Measurements from ENCODE around the gene CDC14A.

The CDC14A gene

DNA sequence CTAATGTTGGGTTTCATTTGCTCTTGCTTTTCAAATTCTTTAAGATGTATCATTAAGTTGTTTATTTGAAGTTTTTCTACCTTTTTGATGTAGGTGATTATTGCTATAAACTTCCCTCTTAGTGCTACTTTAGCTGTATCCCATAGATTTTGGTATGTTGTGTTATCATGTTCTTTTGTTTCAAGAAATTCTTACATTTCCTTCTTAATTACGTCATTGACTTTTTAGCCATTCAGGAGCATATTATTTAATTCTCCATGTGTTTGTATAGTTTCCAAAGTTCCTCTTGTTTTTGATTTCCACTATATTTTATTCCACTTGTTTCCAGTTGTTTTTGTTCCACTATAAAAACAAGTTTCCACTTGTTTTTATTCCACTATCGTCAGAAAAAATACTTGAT lies 200.6 kb downstream of the CDC14A start:
- no peak overlapping the region for H3K4me3 ChIP-seq (ENCODE audit: low read depth, low read length)
- TF ChIP-seq, protein P1, sequence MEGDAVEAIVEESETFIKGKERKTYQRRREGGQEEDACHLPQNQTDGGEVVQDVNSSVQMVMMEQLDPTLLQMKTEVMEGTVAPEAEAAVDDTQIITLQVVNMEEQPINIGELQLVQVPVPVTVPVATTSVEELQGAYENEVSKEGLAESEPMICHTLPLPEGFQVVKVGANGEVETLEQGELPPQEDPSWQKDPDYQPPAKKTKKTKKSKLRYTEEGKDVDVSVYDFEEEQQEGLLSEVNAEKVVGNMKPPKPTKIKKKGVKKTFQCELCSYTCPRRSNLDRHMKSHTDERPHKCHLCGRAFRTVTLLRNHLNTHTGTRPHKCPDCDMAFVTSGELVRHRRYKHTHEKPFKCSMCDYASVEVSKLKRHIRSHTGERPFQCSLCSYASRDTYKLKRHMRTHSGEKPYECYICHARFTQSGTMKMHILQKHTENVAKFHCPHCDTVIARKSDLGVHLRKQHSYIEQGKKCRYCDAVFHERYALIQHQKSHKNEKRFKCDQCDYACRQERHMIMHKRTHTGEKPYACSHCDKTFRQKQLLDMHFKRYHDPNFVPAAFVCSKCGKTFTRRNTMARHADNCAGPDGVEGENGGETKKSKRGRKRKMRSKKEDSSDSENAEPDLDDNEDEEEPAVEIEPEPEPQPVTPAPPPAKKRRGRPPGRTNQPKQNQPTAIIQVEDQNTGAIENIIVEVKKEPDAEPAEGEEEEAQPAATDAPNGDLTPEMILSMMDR (IDR thresholded peaks at IDR 0.05; ENCODE audit: low read depth, low read length): no peak

DNA sequence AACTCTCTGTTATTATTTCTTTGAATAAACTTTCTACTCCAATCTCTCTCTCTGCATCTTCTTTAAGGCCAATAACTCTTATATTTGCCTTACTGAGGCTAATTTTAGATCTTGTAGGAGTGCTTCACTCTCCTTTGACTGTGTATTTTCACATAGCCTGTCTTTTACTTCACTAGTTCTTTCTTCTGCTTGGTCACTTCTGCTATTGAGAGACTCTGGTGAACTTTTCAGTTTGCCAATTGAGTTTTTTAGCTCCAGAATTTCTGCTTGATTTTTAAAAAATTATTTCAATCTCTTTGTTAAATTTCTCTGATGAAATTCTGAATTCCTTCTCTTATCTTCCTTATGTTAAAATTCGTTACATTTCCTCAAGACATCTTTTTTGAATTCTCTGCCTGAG lies 203.9 kb downstream of the CDC14A start:
- TF ChIP-seq, protein P1 (IDR thresholded peaks at IDR 0.05; ENCODE audit: low read depth, low read length): no peak
- no peak overlapping the region for H3K4me3 ChIP-seq (ENCODE audit: low read depth, low read length)

DNA sequence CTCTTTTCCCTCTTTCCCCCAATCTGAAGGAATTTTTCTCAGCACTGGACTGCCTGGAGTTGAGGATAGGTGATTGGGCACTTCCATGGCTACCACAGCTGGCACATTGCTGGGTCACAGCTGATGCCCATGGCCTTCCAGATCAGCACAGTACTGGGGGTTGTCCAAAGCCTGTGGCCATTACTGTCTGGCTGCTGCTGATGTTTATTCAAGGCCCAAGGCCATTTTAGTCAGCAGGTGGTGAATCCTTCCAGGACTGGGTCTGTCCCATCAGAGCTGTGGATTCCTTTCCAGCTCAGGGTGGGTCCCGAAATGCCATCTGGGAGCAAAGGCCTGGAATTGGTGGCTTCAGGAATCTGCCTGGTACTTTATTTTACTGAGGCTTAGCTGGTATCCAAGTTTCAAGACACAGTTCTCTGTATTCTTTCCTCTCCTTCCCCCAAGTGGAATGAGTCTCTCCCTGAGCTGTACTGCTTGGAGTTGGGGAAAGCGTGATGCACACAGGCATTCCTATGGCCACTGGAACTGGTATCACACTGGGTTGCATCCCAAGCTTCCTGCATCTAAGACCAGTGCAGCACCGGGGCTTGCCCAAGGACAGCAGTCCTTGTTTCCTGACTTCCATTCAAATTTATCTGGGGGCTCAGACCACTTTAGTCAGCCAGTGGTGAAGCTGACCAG lies 204.8 kb downstream of the CDC14A start:
- TF ChIP-seq, protein P1 (IDR thresholded peaks at IDR 0.05; ENCODE audit: low read depth, low read length): no peak
- H3K4me3 ChIP-seq (ENCODE audit: low read depth, low read length): no peak overlapping the region

DNA sequence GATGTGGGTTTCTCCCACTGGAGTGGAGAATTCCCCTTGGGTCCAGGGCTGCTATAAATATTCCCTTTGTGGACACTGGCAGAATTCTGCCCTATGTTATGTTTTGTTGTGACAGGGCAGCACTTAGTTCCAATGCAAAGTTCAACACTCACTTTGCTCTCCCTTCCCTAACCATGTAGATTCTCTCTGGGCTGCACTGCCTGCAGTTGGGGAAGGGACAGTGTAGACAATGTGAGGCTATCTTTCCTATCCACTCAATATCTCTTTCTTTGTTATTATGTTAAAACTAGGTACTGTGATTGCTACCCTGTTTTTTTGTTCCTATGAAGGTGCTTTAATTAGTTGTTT lies 205.3 kb downstream of the CDC14A start:
- no peak overlapping the region for H3K4me3 ChIP-seq (ENCODE audit: low read depth, low read length)
- TF ChIP-seq, protein P1 (IDR thresholded peaks at IDR 0.05; ENCODE audit: low read depth, low read length): no peak

DNA sequence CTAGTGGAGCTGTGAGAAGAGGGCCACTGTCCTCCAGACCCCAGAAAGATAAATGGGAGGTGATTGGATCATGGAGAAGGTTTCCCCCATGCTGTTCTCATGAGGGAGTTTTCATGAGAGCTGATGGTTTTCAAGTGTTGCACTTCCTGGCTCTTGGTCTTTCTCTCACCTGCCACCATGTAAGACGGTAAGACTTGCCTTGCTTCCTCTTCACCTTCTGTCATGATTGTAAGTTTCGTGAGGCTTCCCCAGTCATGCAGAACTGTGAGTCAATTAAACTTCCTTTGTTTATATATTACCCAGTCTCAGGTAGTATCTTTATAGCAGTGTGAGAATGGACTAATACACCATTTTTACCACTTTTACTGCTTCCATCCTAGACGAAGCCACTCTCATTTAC lies 213.2 kb downstream of the CDC14A start:
- TF ChIP-seq, protein P1 (IDR thresholded peaks at IDR 0.05; ENCODE audit: low read depth, low read length): no peak
- no peak overlapping the region for H3K4me3 ChIP-seq (ENCODE audit: low read depth, low read length)

DNA sequence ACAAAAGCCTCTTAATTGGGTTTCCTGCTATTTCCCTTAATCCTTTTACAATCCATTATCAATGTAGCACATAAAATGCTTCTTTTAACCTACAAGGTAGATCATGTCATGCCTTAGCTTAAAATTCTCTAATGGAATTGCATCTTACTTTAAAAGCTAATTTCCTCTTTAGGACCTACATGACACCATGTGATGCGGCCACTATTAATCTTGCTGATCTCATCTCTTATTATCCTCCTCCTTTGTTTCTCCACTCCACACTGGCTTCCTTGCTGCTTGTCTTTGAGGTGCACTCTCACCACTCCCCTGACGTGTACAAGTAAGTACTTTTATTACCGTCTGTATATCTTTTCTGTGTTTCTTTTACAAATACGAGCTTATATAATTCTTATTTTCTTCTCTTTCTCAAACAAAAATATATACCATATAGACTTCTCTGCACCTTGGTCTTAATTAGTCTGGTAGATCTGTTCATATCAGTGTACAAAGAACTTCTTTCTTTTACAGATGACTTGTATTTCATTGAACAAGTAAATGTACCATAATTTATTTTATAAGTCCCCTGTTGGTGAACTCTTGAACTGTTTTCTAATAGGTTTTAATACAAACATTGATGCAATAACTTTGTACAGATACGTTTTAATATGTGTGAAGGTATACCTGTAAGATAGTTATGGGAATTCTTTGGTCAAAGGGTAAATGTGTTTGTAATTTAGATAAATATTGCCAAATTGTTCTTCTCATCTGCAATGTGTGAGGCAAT lies 213.8 kb downstream of the CDC14A start:
- TF ChIP-seq, protein P1 (IDR thresholded peaks at IDR 0.05; ENCODE audit: low read depth, low read length): no peak
- H3K4me3 ChIP-seq (ENCODE audit: low read depth, low read length): no peak overlapping the region

DNA sequence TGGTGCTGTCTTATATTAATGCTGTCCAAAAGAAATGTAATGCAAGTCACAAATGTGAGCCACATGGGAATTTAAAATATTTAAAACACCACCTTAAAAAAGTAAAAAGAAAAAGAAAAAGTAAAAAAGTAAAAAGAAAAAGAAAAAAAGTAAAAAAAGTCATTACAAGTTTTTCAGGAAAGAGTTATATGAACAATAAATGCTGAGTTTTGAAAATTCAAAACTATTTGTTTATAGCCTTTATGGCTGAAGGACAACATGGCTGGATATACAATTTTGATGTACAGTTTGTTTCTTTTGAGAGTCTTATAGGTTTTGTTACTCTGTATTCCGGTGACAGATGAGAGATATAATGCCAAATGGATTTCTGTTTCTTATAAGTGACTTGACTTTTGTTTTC lies 214.8 kb downstream of the CDC14A start:
- TF ChIP-seq, protein P1 (IDR thresholded peaks at IDR 0.05; ENCODE audit: low read depth, low read length): no peak
- H3K4me3 ChIP-seq (ENCODE audit: low read depth, low read length): no peak overlapping the region
